Testis (tissue), 5 donors: ENCODE results near the gene NR2E3. TPM values are rescaled to one million over a fixed set of nuclear protein-coding genes. Genes with fewer than 3 reads are reported as not detected.

Experiments
- DNase-seq: peaks from one replicate; pipeline ENCODE4 v3.0.0-alpha.2; 2019
- H3K27ac ChIP-seq, 2 donors: fragments of 200-600 bp; sonication (generic); one replicate each; pipeline ENCODE4 v1.5.1; 2019
- H3K27me3 ChIP-seq: fragments of 200-600 bp; sonication (generic); one replicate; pipeline ENCODE4 v1.5.1; 2019
- H3K36me3 ChIP-seq: fragments of 200-600 bp; sonication (generic); one replicate; pipeline ENCODE4 v1.5.1; 2017; ENCODE audit warnings: low read depth; ENCODE audit errors: missing control alignments
- H3K4me1 ChIP-seq: fragments of 200-600 bp; sonication (generic); one replicate; pipeline ENCODE4 v1.5.1; 2019
- H3K4me3 ChIP-seq, 2 donors: fragments of 200-600 bp; sonication (generic); one replicate each; pipeline ENCODE4 v1.5.1; 2017 to 2019
- H3K9me3 ChIP-seq: fragments of 200-600 bp; sonication (generic); one replicate; pipeline ENCODE4 v1.5.1; 2017
- CTCF ChIP-seq, 3 experiments: fragments of 450-650 bp in 2 of 3; fragments of 200-600 bp in 1 of 3; sonication (generic) in 1 of 3; IDR thresholded peaks; one replicate each; pipeline ENCODE4 v1.5.1; 2016 to 2019; ENCODE audit warnings: antibody characterized with exemption in 3 of 3, mild to moderate bottlenecking in 2 of 3, moderate library complexity in 1 of 3
- POLR2A ChIP-seq: fragments of 450-650 bp; IDR thresholded peaks from one replicate; pipeline ENCODE4 v1.6.1; 2017; ENCODE audit warnings: antibody characterized with exemption, mild to moderate bottlenecking, moderate library complexity
- WGBS, 2 donors: methylation state at CpG; one replicate each; pipeline ENCODE4 v1.1.5; 2018; 5-methylcytosine and 5-hydroxymethylcytosine counted together
- intact Hi-C: fragments of 100-400 bp; cut with DNase I; formaldehyde crosslinking; loops from one replicate; pipeline ENCODE4 v1.15.1; 2023; ENCODE audit warnings: low total_unique reads
- long read RNA-seq, 2 donors: transcript quantifications; one replicate each; lab custom pipeline, GENCODE V29; 2026
- polyA plus RNA-seq: library from polyadenylated mRNA; stranded (reverse); fragments of 350-450 nt; fragmentation: Illumina TruSeq; extraction: RNeasy Lipid Tissue Mini Kit (QIAGEN cat#74804); gene quantifications from one replicate; pipeline ENCODE4 v1.2.3, GENCODE V29; 2014; ENCODE audit warnings: low read depth, low replicate concordance; ENCODE audit not compliant: insufficient read depth
- total RNA-seq, 2 donors: library from RNA; depleted of rRNA; stranded (reverse); fragments of >200 nt; gene quantifications; one replicate each; pipeline ENCODE4 v1.2.3, GENCODE V29; 2016

The NR2E3 gene
- 1 to 10 TPM; 4.3 to 4.8 TPM for total RNA-seq
- polyA plus RNA-seq, result 1.2 TPM
- long read RNA-seq, donor 1, result 0 reads
- long read RNA-seq, donor 2, result 0 reads

- Histone ChIP-seq H3K4me3 (no peak within 1 kb of the TSS), H3K9me3 (no peaks in the 10 kb centered on the region), H3K36me3 (no peaks in the 10 kb centered on the region), H3K27me3 (no peaks in the 10 kb centered on the region), H3K4me1 (peaks cover 24% of the 10 kb centered on the region), H3K27ac (no peak within 1 kb of the TSS)
- no peak for TF ChIP-seq CTCF (IDR thresholded peaks at IDR 0.05)
- no peak for TF ChIP-seq POLR2A
- intact Hi-C loops, result no loop called here
- no peak for DNase-seq
- WGBS, 2 donors, result 83 to 87% methylated on average over 13 to 15 of the region's 16 CpGs
Measured at GRCh38 chr15:71810256-71811035, at the start of gene NR2E3. Gene NR2E3, plus strand, starts transcription at chr15:71810554. Its CDS starts 190 bp downstream, at chr15:71810744.

DNA sequence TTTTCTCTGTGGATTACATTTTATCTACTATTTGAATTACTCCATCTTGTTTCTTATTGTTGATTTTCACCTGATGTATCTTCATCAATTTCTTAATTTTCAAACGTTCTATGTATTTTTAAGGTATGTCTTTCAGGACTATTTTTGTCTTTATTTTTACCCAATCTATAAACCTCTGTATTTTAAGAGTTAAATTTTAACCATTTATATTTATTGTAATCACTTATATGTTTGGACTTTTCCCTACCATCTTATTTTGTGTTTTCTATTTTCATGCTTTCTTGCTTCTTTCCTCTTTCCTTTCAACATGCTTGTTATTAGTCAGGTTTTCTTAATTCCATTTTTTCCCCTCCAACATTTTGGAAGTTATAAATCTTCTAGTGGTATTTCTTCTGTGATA lies 49.5 kb upstream of the NR2E3 start:
- Histone ChIP-seq H3K27ac (no peak overlapping the region), H3K9me3 (no peaks in the 10 kb centered on the region), H3K36me3 (no peaks in the 10 kb centered on the region), H3K4me1 (no peaks in the 10 kb centered on the region), H3K27me3 (no peaks in the 10 kb centered on the region), H3K4me3 (no peak overlapping the region)
- WGBS, 2 donors, result 88 to 93% methylated on average over 1 of the region's 1 CpG
- no peak for DNase-seq
- no peak for TF ChIP-seq CTCF (IDR thresholded peaks at IDR 0.05)
- no peak for TF ChIP-seq POLR2A
- intact Hi-C loops, result no loop called here

GRCh38 chr15:71761649-71762048 lies 48.7 kb upstream of the NR2E3 start:
- no peak for DNase-seq
- H3K9me3 ChIP-seq, result no peaks in the 10 kb centered on the region
- intact Hi-C loops, result no loop called here
- no peak overlapping the region for H3K27ac ChIP-seq
- H3K27me3 ChIP-seq, result no peaks in the 10 kb centered on the region
- TF ChIP-seq CTCF (IDR thresholded peaks at IDR 0.05) (no peak), POLR2A (no peak)
- H3K4me1 ChIP-seq, result no peaks in the 10 kb centered on the region
- no peaks in the 10 kb centered on the region for H3K36me3 ChIP-seq
- no peak overlapping the region for H3K4me3 ChIP-seq
- WGBS, 2 donors, result 50 to 56% methylated on average over 3 of the region's 3 CpGs

DNA sequence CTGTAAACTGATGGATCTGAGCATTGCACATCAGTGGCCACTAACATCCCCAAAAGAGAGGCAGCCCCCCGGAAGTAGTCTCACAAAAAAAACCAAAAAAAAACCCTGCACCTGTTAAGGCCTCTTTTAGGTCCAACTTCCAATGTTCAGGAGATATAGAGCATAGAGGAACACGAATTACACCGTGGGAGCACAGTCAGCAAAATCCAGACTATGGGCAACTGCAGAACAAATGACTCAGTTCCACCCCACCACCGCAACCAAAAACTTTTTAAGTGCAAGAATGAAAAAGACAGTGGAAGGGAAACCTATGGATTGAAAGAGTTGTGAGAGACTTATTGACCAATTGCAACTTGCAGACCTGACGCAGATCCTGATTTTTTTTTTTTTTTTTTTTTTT lies 42.2 kb upstream of the NR2E3 start:
- Histone ChIP-seq H3K27me3 (no peaks in the 10 kb centered on the region), H3K9me3 (no peaks in the 10 kb centered on the region), H3K27ac (no peak overlapping the region), H3K4me3 (no peak overlapping the region), H3K4me1 (no peaks in the 10 kb centered on the region), H3K36me3 (no peaks in the 10 kb centered on the region)
- WGBS, 2 donors, result 83 to 94% methylated on average over 5 of the region's 5 CpGs
- DNase-seq, result no peak
- TF ChIP-seq POLR2A (no peak), CTCF (IDR thresholded peaks at IDR 0.05) (no peak)
- intact Hi-C loops, result no loop called here
